K562 (cell line): ENCODE measurements around the gene PTGR3. TPM values are rescaled to one million over a fixed set of nuclear protein-coding genes. Genes with fewer than 3 reads are reported as not detected.

ENCODE experiments used
- ATAC-seq: fragments of 200-7000 bp; cut with Tn5 transposase; 3 replicates; pipeline ENCODE4 v1.9.1; 2020; ENCODE audit warnings: moderate library complexity
- BruUV-seq: library from RNA; stranded (reverse); fragments of 400-500 nt; replicated peaks from 2 replicates; lab custom pipeline; 2021; lab: Mats Ljungman, UMichigan
- CTCF ChIA-PET: fragments of 300-600 bp; formaldehyde crosslinking; extraction: SDS; loops from one replicate; lab custom pipeline; 2021; ENCODE audit warnings: low intra/inter-chr PET ratio; lab: Yijun Ruan, JAX
- POLR2A ChIA-PET: fragments of 300-600, 350-650 bp; sonication (Branson Sonifier 250); formaldehyde crosslinking; extraction: SDS; loops from one replicate; lab custom pipeline; 2021; ENCODE audit warnings: antibody characterized with exemption, inconsistent platforms; lab: Yijun Ruan, JAX
- DNase-seq, 4 experiments: peaks; one replicate each; pipeline versions ENCODE4 v3.0.0 to v3.0.0-alpha.2; 2011 to 2018; ENCODE audit warnings: low spot score in 3 of 4, mixed read lengths in 3 of 4; ENCODE audit errors: extremely low read depth in 1 of 4
- FAIRE-seq: peaks from 2 replicates; lab custom pipeline; 2011; peaks lifted over from hg19 to GRCh38; lab: Jason Lieb, UNC
- H2AFZ ChIP-seq: 2 replicates; pipeline ENCODE4 v1.6.0; 2011; ENCODE audit warnings: low read depth, low read length, control low read depth, inconsistent platforms
- H3K27ac ChIP-seq: fragments of 200-600 bp; 3 replicates; pipeline ENCODE4 v1.8.0; 2011; ENCODE audit warnings: low read depth, mild to moderate bottlenecking, control low read depth, inconsistent platforms, low read length, moderate library complexity, mixed read lengths; ENCODE audit errors: extremely low read depth
- H3K27me3 ChIP-seq, 2 experiments: fragments of 300-600 bp in 1 of 2; 2 replicates in 1 of 2; 3 replicates in 1 of 2; pipeline versions ENCODE4 v1.6.0 to v1.8.0; 2011; ENCODE audit warnings: inconsistent platforms in 2 of 2, low read length in 2 of 2, mild to moderate bottlenecking in 1 of 2, mixed read lengths in 1 of 2, moderate library complexity in 1 of 2; ENCODE audit not compliant: control insufficient read depth in 2 of 2, insufficient read depth in 2 of 2
- H3K36me3 ChIP-seq: fragments of 300-600 bp; 3 replicates; pipeline ENCODE4 v1.8.0; 2011; ENCODE audit warnings: mild to moderate bottlenecking, low read length, inconsistent platforms; ENCODE audit not compliant: control insufficient read depth, insufficient read depth
- H3K4me1 ChIP-seq, 2 experiments: fragments of 200-600 bp in 1 of 2; replicated peaks in 1 of 2; 2 replicates in 1 of 2; 3 replicates in 1 of 2; pipeline versions ENCODE4 v1.5.1 to v1.8.0; 2011; ENCODE audit warnings: inconsistent platforms in 2 of 2, low read length in 2 of 2, mild to moderate bottlenecking in 1 of 2, mixed read lengths in 1 of 2, moderate library complexity in 1 of 2; ENCODE audit not compliant: control insufficient read depth in 2 of 2, insufficient read depth in 2 of 2
- H3K4me2 ChIP-seq: 2 replicates; pipeline ENCODE4 v1.6.1; 2011; ENCODE audit warnings: low read length, control low read depth, inconsistent platforms, mixed read lengths; ENCODE audit not compliant: insufficient read depth
- H3K4me3 ChIP-seq: fragments of 200-600 bp; sonication (generic), shearing (Covaris generic); 2 replicates; pipeline ENCODE4 v1.5.1; 2016; ENCODE audit warnings: control low read depth, inconsistent platforms
- H3K79me2 ChIP-seq: fragments of 200-600 bp; 3 replicates; pipeline ENCODE4 v1.8.0; 2011; ENCODE audit warnings: low read length, inconsistent platforms; ENCODE audit not compliant: control insufficient read depth, insufficient read depth
- H3K9ac ChIP-seq, 2 experiments: 2 replicates each; pipeline versions ENCODE4 v1.6.0 to v1.6.1; 2011; ENCODE audit warnings: low read depth in 2 of 2, low read length in 2 of 2, control low read depth in 1 of 2, inconsistent platforms in 1 of 2, mild to moderate bottlenecking in 1 of 2, mixed read lengths in 1 of 2; ENCODE audit not compliant: insufficient read depth in 1 of 2
- H3K9me1 ChIP-seq: one replicate; pipeline ENCODE4 v1.6.0; 2011; ENCODE audit warnings: inconsistent platforms, mild to moderate bottlenecking, low read length, moderate library complexity; ENCODE audit not compliant: control insufficient read depth, insufficient read depth
- H3K9me3 ChIP-seq: replicated peaks from 2 replicates; pipeline ENCODE4 v1.5.1; 2011; ENCODE audit warnings: low read depth, low read length, inconsistent platforms; ENCODE audit not compliant: control insufficient read depth, insufficient read depth
- H4K20me1 ChIP-seq: replicated peaks from 2 replicates; pipeline ENCODE4 v1.6.1; 2011; ENCODE audit warnings: low read length, inconsistent platforms, mixed read lengths; ENCODE audit not compliant: control insufficient read depth, insufficient read depth
- ESRRB ChIP-seq: fragments of 250-450 bp; sonication (Bioruptor Pico); IDR thresholded peaks from 2 replicates; pipeline ENCODE4 v1.5.0; 2020; ENCODE audit warnings: mild to moderate bottlenecking, moderate library complexity, borderline replicate concordance
- GTF2A2 ChIP-seq: IDR thresholded peaks from 2 replicates; pipeline ENCODE4 v1.6.1; 2016; ENCODE audit warnings: mild to moderate bottlenecking, missing genetic modification characterization, missing compliant biosample characterization
- NR3C1 ChIP-seq: sonication (generic); formaldehyde crosslinking; IDR thresholded peaks from 2 replicates; pipeline ENCODE4 v1.8.1; 2022; ENCODE audit warnings: missing genetic modification reagents
- RUNX1 ChIP-seq: sonication (generic); IDR thresholded peaks from 2 replicates; pipeline ENCODE4 v1.6.1; 2016; ENCODE audit warnings: antibody characterized with exemption, low read depth
- ZNF23 ChIP-seq: fragments of 250-450 bp; sonication (Bioruptor Pico); IDR thresholded peaks from 2 replicates; pipeline ENCODE4 v1.4.0; 2020; ENCODE audit warnings: mild to moderate bottlenecking
- ZNF699 ChIP-seq: fragments of 250-450 bp; sonication (Bioruptor Pico); IDR thresholded peaks from 2 replicates; pipeline ENCODE4 v1.8.0; 2021; ENCODE audit warnings: mild to moderate bottlenecking, moderate library complexity; ENCODE audit not compliant: insufficient replicate concordance
- WGBS: fragments of 100-300 bp; shearing (Covaris generic); methylation state at CpG from one replicate; pipeline ENCODE4 v1.1.6; 2016; ENCODE audit warnings: low coverage, mixed read lengths; ENCODE audit not compliant: insufficient coverage; ENCODE audit errors: missing lambda C conversion rate; 5-methylcytosine and 5-hydroxymethylcytosine counted together
- in situ Hi-C: fragments of 300-500 bp; cut with MboI; formaldehyde crosslinking; loops from 4 replicates; pipeline ENCODE4 v1.15.0; 2018; ENCODE audit warnings: inconsistent platforms, mixed read lengths
- intact Hi-C: fragments of 100-400 bp; cut with micrococcal nuclease; formaldehyde crosslinking; loops from 2 replicates; pipeline ENCODE4 v1.14.2; 2022
- polyA plus RNA-seq, 8 experiments: library from polyadenylated mRNA; depleted of rRNA in 4 of 8; stranded (reverse) in 5 of 8; unstranded in 3 of 8; fragments of >200 nt; fragmentation: Nextera tagmentation in 2 of 8; fragmentation: Illumina TruSeq in 1 of 8; extraction: Ambion mirVana in 2 of 8; extraction: Trizol in 1 of 8; gene quantifications; 2 replicates each; pipeline versions ENCODE4 v1.2.1 to v1.2.3, GENCODE V29; 2011 to 2014; ENCODE audit warnings: inconsistent platforms in 1 of 8, missing spikeins in 1 of 8
- total RNA-seq, 7 experiments: library from RNA; depleted of rRNA in 6 of 7; stranded (reverse); fragments of >200 nt in 6 of 7; fragmentation: Illumina TruSeq in 2 of 7; extraction: Trizol in 2 of 7; gene quantifications; 2 replicates each; pipeline versions ENCODE4 v1.2.1 to v1.2.3, GENCODE V29; 2011 to 2021; ENCODE audit warnings: low replicate concordance in 1 of 7
- TF ChIP-seq, protein P1 (sequence below): fragments of 450-650 bp; formaldehyde crosslinking; IDR thresholded peaks from 2 replicates; pipeline ENCODE4 v1.4.0; 2022; ENCODE audit warnings: missing genetic modification characterization
- TF ChIP-seq, protein P2 (sequence below): fragments of 450-650 bp; formaldehyde crosslinking; IDR thresholded peaks from 2 replicates; pipeline ENCODE4 v1.4.0; 2020; ENCODE audit warnings: mild to moderate bottlenecking, moderate library complexity
- TF ChIP-seq, protein P3 (sequence below), 2 experiments: fragments of 150-350 bp in 1 of 2; IDR thresholded peaks; 2 replicates each; pipeline ENCODE4 v1.6.1; 2012 to 2016; ENCODE audit warnings: low read depth in 2 of 2, low read length in 2 of 2, mild to moderate bottlenecking in 1 of 2, moderate library complexity in 1 of 2
- TF ChIP-seq, protein P4 (sequence below): IDR thresholded peaks from 2 replicates; pipeline ENCODE4 v1.6.1; 2016; ENCODE audit warnings: missing genetic modification characterization, missing compliant biosample characterization
- TF ChIP-seq, protein P5 (sequence below): IDR thresholded peaks from 3 replicates; pipeline ENCODE4 v1.6.1; 2011; ENCODE audit warnings: borderline replicate concordance, mild to moderate bottlenecking; ENCODE audit not compliant: insufficient read length, insufficient read depth

Gene PTGR3
- total and polyA plus RNA-seq, 9 of the 15 experiments (the other 6 are each of a cell fraction or from before 2014, with no cell fraction given): 4.1 to 32.3 (median 15.3) TPM

DNA sequence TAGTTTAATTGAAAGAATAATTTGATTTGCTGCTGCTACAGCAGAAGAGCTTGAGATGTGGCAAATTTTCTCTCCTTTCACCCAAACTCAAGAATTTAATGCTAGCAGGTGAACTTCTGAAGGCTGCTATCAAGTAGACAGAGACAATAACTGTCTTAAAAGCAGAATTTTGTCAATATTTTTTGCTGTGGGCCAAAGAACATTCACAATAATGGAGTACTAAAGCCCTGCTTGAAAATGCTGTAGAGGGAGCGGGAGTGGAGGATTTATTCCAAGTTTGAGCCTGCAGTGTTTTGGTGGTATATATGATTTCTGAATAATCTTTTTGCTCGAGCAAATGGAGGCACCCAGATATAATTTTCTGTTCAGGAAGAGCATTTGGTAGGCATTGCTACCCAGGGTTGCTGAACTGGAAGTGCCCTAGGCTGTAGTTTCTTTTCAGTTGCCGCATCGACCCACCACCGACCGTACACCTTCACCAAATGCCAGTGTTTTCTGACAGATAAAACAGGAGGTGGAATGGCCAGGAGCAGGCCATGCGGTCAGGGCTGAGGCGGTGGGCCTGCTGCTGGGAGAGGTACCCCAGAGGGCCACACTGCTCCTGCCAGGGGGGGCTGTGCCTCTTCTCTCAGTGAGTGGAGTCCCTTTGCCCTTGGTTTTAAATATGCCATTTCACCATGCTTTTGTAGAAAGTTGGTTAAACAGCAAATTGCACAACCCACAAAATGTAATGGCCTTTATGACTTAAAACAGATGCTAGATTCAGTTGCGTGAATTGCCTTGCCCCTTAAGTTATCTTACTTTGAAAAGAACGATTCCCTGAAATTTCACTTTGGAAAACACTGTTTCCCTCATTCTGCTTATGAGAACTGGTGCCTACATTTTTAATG lies 38.0 kb upstream of the PTGR3 start:
- WGBS: 86% methylated on average over 9 of the region's 10 CpGs
- Histone ChIP-seq H3K4me3 (no peak overlapping the region), H3K27me3 (no peaks in the 10 kb centered on the region), H4K20me1 (no peaks in the 10 kb centered on the region; the same call in 1 of the 2 replicates), H3K36me3 (no peaks in the 10 kb centered on the region), H3K4me2 (0 out of 2 replicates have a peak overlapping the region, but pooled peaks have one; percentile 3), H3K9me1 (no peaks in the 10 kb centered on the region), H2AFZ (no peak overlapping the region), H3K4me1 (peaks cover 0 to 11% of the 10 kb centered on the region in 2 experiments; a peak in 3 of 5 replicates), H3K9ac (no peak overlapping the region), H3K9me3 (no peaks in the 10 kb centered on the region), H3K79me2 (no peaks in the 10 kb centered on the region), H3K27ac (no peak overlapping the region)
- ChIA-PET POLR2A (interaction anchor here (0.6 to 1.1 kb wide), 3 partner anchors 16 to 57 kb away, joined by 3 read pairs; no protein-coding TSS in a partner anchor), CTCF (no interaction called here)
- no peak for DNase-seq
- ATAC-seq: no peak
- intact Hi-C loops (no loop called here), in situ Hi-C loops (no loop called here)
- BruUV-seq: no TSS peak
- no peak for FAIRE-seq
- TF ChIP-seq, protein P1, sequence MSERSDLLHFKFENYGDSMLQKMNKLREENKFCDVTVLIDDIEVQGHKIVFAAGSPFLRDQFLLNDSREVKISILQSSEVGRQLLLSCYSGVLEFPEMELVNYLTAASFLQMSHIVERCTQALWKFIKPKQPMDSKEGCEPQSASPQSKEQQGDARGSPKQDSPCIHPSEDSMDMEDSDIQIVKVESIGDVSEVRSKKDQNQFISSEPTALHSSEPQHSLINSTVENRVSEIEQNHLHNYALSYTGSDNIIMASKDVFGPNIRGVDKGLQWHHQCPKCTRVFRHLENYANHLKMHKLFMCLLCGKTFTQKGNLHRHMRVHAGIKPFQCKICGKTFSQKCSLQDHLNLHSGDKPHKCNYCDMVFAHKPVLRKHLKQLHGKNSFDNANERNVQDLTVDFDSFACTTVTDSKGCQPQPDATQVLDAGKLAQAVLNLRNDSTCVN: no peak
- TF ChIP-seq, protein P2, sequence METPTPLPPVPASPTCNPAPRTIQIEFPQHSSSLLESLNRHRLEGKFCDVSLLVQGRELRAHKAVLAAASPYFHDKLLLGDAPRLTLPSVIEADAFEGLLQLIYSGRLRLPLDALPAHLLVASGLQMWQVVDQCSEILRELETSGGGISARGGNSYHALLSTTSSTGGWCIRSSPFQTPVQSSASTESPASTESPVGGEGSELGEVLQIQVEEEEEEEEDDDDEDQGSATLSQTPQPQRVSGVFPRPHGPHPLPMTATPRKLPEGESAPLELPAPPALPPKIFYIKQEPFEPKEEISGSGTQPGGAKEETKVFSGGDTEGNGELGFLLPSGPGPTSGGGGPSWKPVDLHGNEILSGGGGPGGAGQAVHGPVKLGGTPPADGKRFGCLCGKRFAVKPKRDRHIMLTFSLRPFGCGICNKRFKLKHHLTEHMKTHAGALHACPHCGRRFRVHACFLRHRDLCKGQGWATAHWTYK (CRISPR knock-in tag): no peak
- TF ChIP-seq ZNF699 (no peak), ESRRB (CRISPR knock-in tag) (no peak), RUNX1 (no peak), NR3C1 (CRISPR knock-in tag) (no peak), GTF2A2 (tag) (no peak), ZNF23 (CRISPR knock-in tag) (no peak)
- TF ChIP-seq, protein P3, sequence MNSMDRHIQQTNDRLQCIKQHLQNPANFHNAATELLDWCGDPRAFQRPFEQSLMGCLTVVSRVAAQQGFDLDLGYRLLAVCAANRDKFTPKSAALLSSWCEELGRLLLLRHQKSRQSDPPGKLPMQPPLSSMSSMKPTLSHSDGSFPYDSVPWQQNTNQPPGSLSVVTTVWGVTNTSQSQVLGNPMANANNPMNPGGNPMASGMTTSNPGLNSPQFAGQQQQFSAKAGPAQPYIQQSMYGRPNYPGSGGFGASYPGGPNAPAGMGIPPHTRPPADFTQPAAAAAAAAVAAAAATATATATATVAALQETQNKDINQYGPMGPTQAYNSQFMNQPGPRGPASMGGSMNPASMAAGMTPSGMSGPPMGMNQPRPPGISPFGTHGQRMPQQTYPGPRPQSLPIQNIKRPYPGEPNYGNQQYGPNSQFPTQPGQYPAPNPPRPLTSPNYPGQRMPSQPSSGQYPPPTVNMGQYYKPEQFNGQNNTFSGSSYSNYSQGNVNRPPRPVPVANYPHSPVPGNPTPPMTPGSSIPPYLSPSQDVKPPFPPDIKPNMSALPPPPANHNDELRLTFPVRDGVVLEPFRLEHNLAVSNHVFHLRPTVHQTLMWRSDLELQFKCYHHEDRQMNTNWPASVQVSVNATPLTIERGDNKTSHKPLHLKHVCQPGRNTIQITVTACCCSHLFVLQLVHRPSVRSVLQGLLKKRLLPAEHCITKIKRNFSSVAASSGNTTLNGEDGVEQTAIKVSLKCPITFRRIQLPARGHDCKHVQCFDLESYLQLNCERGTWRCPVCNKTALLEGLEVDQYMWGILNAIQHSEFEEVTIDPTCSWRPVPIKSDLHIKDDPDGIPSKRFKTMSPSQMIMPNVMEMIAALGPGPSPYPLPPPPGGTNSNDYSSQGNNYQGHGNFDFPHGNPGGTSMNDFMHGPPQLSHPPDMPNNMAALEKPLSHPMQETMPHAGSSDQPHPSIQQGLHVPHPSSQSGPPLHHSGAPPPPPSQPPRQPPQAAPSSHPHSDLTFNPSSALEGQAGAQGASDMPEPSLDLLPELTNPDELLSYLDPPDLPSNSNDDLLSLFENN (IDR thresholded peaks at IDR 0.05; ENCODE audit: low read depth in 2 of 2, low read length in 2 of 2): no peak
- TF ChIP-seq, protein P4, sequence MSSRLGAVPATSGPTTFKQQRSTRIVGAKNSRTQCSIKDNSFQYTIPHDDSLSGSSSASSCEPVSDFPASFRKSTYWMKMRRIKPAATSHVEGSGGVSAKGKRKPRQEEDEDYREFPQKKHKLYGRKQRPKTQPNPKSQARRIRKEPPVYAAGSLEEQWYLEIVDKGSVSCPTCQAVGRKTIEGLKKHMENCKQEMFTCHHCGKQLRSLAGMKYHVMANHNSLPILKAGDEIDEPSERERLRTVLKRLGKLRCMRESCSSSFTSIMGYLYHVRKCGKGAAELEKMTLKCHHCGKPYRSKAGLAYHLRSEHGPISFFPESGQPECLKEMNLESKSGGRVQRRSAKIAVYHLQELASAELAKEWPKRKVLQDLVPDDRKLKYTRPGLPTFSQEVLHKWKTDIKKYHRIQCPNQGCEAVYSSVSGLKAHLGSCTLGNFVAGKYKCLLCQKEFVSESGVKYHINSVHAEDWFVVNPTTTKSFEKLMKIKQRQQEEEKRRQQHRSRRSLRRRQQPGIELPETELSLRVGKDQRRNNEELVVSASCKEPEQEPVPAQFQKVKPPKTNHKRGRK (tag): no peak
- TF ChIP-seq, protein P5, sequence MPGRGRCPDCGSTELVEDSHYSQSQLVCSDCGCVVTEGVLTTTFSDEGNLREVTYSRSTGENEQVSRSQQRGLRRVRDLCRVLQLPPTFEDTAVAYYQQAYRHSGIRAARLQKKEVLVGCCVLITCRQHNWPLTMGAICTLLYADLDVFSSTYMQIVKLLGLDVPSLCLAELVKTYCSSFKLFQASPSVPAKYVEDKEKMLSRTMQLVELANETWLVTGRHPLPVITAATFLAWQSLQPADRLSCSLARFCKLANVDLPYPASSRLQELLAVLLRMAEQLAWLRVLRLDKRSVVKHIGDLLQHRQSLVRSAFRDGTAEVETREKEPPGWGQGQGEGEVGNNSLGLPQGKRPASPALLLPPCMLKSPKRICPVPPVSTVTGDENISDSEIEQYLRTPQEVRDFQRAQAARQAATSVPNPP: no peak
